Stimulated activated CD8-positive, alpha-beta memory T cell treated with anti-CD3 and anti-CD28 coated beads, Interleukin-4, amount 100 ng/mL, for 1 hour (primary cell): ENCODE results near the gene STAT5A.
"Not testable (repeated sequence)": the region's sequence is repeated elsewhere in the genome, so short reads cannot be mapped to it uniquely, and the experiment has no call there.

Experiments used
- DNase-seq, 2 donors: peaks; one replicate each; pipeline ENCODE4 v3.0.0-alpha.2; 2020; ENCODE audit warnings: low read depth in 2 of 2, low spot score in 1 of 2

The STAT5A gene

DNA sequence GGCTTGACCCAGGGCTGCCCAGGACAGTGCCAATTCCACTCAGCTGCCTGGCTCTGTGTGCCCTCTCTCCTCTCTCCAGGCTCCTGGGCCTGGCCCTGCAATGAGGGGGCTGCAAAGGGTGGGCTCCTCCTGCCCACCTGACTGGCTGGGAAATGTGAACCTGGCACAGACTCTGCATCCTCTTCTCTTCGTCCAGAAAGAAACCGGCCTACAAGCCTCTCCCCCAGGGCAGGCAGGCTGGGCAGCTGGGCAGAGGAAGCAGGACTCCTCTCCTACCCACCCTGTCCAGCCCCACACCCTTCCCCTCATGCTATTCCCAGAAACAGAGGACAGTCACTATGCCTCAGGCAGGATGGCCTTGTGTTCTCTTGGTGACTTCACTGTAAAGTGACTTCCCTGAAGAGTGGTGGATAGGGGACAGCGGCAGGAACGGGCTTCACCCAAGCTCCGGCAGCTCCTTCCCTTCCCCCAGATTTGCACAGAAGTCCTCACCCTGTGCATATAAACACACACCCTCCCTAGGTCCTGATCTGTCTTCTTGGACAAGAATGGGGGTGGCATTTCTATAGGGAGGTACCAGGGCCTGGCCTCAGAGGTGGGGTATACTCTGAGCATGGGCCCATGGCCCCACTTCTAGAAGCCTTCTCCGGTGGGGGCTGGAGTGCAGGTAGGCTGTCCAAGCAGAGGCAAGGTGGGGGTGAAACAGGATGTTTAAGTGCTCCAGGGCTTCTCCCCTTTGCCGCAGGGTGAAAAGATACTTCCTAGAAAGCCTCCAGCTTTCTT is 4.9 kb upstream of the STAT5A start:
- no peak for DNase-seq

DNA sequence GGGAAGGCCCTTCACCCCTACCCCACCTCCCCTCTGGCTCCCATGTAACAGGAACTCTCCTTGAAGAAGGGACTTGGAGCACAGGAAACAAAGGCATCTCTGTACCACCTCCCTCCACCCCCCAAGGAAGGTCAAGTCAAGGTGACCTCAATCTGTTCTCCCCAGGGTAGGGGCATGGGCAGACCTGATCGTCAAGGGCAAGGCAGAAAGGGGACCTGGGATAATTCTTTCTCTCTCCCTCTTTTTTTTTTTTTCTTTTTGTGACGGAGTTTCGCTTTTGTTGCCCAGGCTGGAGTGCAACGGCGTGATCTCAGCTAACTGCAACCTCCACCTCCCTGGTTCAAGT is 4.3 kb upstream of the STAT5A start:
- DNase-seq, result no peak

DNA sequence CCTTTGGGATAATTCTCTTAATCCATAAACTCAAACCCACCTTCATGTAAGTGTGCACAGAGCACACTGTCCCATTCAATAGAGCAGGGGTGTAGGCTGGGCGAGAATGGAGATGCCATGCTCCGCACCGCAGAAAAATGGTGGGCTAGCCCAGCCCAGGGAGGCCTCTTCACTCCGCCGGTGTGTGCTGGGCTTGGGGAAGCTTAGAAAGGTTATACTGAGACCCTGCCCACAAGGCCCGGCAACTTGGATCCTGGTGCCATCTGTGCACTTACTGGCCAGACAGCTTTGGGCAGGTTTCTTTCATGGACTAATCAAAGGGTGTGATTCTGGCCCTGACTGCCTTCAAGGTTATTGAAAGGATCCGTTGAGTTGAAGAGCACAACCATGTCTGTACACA is 3.7 kb upstream of the STAT5A start:
- no peak for DNase-seq

DNA sequence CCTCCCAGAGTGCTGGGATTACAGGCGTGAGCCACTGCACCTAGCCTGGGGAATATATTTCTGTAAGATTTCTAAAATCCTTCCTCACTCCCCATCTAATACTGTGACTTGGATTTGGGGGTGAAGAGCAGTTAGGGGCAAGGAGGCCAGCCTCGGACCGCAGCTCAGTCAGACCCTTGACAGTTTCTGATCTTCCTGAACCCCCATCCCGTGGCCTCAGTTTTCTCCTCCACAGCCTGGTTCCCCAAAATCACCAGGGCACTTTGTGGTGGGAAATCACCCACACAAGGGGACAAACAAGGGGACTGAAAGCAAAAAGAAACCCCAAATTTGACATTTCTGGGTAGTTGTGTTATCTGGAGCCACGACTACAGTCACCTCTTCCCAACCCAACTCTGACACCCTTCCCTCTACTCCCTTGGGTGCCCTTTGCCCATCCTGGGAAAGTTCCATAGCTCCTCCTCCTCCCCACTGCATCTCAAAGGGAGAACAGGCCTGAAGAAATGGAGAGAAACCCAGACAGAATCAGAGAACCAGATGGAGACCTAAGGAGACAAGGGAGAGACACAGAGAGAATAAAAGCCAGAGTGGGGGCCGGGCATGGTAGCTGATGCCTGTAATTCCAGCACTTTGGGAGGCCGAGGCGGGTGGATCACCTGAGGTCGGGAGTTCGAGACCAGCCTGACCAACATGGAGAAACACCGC is 2.8 kb upstream of the STAT5A start:
- DNase-seq, result no peak

DNA sequence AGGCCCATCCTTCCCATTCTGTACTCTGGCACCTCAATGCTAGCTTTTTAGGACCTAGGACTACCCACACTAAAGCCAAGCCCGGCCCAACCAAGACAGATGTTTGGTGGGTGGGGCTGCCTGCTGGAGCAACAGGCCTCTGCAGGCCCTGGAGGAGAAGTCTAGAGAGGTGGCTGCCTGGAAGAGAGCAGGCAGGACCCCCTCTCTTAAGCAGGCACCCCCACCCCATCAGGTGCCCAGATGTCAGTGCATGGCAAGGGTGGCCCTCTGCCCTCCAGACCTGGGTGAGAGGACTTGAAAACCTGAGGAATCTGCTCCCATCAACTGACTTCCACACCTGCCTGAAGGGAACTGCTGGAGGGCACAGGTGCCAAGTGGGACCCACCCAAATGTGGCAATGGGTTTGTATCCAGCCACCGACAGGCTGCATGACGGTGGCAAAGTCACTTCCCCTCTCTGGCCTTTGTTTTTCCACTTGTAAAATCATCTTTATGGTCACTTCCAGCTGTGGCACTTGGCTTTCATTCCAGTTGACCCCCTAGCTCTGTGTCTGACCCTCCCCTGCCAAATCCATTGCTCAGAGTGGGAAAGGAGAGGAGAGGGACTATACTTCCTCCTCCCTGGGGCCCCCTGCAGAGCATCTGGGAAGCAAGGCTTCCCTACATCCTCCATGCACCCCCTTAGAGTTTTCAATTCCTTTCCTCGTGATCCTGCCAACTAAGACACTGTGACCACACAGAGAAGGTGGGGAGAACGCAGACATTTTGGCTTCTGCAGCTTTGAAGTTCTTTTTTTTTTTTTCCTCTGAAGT is 1.7 kb upstream of the STAT5A start:
- no peak for DNase-seq

DNA sequence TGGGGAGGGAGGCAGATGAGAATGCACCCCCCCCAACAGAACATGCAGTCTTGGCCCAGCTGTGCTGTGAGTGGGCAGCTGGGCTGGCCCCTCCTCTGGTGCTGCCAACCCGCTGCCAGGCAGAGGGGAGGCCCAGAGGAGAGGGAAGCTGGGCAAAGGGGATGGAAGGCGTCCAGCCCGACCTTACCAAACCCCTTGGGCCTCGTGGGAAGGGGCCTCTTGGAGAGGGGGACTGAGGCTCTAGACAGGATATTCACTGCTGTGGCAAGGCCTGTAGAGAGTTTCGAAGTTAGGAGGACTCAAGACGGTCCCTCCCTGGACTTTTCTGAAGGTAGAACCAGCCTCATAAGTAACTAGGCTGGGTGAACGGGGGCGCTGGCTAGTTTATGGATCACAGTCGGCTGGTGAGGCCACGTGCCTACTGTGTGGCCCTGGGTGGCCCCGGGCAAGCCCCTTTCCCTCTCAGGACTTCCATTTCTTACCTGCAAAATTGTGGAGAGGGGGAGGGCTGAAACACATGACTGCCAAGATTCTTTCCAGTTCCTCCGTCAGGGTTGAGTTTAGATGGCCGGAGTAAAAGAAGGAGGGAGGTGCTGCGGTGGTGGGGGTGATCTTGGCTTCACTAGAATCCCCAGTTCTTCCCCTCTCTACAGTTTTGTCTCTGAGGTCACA is 857 bp upstream of the STAT5A start:
- no peak for DNase-seq

DNA sequence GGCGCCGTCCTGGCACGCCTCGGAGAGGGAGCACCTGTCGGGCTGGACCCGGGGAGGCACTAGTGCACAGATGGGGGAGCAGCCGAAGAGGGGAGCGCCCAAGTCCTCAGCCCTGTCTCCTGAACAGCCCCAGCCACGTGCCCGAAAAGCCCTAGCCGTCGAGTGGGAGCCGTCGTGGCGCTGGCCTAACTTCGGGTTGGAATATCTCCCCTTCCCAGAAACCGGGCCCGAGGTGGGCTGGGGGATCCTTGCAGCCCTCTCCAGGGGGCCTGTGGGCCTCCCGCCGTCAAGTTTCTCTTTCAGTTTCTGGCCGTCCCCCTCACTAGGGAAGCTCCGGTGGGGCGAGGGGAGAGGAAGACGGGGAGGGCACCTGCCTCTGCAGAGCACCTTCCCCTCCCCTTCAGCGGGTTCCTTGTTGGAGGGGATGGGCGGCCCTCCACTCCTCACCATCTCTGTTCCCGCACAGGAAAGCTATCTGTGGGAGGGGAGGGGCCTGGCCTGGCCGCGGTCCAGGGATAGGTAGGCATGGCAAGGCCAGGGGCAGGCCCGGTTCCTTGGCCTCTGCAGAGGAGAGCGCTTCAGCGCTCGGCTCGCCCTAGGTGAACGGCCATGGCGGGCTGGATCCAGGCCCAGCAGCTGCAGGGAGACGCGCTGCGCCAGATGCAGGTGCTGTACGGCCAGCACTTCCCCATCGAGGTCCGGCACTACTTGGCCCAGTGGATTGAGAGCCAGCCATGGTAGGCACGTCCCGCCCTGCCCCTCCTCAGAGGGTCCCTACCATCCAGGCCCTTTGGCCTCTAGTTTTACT is 709 bp downstream of the STAT5A start:
- DNase-seq, result no peak

DNA sequence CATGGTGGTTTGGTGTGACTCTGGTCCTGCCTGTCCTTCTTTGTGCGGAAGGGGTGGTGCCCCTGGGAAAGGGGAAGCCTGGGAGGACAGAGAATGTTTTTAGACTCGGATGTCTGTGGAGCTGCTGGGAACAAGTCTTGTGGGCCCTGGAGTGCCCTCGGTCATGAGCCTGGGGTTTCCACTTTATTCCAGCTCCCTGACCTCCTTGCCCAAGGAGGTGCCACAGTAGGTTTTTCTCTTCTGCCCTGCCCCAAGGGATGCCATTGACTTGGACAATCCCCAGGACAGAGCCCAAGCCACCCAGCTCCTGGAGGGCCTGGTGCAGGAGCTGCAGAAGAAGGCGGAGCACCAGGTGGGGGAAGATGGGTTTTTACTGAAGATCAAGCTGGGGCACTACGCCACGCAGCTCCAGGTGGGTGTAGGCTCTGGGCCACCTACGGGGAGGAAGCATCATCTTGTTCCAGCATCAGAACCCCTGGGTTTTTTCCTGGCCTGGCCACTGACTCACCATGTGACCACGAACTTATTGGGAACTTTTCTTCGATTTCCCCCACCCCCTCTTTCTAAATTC is 1.4 kb downstream of the STAT5A start:
- no peak for DNase-seq

DNA sequence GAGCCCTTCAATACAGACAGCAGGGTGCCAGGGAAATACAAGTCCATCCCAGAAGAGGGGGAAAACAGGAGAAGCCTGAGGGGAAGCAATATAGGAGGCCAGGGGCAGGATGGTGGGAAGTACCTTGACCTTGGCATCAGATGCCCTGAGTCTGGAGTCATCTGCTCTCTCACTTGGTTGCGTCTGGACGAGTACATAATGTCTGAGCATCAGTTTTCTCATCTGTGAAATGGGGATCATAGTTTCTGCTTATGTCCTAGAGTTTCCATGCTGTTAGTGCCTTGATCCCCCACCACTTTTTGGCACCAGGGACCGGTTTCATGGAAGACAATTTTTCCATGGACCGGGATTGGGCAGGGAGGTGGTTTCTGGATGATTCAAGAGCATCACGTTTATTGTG is 2.3 kb downstream of the STAT5A start:
- no peak for DNase-seq

DNA sequence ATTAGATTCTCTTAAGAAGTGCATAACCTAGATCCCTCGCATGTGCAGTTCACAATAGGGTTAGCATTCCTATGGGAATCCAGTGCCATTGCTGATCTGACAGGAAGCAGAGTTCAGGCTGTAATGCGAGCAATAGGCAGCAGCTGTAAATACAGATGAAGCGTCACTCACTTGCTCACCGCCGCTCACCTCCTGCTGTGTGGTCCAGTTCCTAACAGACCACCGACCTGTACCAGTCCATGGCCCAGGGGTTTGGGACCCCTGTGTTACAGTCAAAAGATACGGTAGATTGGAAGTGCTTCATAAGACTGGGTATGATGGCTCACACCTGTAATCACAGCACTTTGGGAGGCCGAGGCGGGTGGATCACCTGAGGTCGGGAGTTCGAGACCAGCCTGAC is 2.8 kb downstream of the STAT5A start:
- DNase-seq, result no peak

DNA sequence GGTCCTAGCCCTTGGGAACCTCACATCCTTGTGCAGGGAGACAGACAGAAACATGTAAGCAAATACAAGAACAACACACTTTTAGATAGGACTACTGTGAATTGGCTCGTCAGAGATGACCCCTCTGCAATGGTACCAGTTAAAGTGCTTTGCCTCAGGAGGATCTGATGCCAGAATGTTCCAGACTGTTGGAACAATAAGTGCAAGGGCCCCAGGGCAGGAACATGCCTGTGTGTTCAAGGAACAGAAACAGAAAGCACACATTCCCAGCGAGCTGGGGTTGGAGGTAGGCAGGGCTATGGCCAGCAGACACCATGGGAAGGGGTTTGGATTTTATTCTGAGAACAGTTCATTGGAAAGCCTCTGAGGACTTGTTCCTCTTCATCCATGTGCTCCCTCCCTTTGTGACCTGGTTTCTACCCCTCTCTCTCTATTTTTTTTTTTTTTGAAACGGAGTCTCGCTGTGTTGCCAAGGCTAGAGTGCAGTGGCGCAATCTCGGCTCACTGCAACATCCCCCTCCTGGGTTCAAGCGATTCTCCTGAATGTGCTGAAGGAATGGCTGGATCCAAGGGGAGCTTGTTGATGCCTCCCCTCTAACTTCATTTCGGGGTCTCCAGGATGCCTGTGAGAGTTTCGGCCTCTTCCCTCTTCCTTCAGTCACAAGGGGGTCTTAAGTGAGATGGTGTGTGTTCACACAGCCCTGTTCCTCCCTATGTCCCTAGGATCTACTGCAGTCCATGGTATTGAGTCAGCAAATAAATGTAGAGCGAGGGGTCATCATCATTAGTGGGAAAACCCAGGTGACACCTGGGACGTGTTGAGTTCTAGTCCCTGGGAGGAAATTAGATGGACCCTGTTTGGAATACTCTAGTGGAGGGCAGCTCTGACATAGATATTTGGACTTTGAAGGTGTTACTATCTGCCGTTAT is 6.4 kb downstream of the STAT5A start:
- no peak for DNase-seq

DNA sequence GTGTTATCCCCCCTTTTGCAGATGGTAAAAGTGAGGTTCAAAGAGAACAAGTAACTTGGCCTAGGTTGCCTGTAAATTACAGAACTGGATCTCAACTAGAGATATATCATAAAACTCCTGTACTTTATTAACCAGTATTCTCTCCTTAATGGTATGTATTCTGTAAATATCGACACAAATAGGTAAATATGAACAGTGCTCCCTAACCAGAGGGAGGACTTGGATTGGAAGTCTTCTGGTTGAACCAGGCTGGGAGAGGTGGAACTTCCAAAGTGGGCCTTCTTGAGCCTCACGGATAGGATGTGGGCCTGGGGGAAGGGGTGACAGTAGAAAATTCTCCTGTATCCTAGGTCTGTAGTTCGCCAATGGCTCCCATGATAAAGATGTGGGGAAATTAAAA is 7.7 kb downstream of the STAT5A start:
- DNase-seq, result no peak

DNA sequence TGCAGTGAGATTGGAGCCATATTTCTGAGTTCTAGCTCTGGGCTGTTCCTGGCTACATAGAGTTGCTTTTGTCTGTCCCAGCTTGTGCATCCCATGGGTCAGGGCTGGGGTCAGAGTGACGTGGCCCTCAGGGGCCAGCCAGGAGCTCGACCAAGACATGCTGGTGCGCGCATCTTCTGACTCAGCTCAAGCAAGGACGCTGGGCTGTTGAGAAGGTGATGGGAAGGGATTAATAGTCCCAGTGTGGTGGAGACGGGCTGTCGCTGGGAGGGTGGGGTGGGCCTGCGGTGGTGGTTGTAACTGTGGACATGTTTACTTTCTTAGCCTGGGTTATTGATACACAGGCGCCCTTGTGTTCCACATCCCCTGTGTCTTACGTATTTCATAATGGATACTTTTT is 9.5 kb downstream of the STAT5A start:
- DNase-seq, result not testable (repeated sequence)

DNA sequence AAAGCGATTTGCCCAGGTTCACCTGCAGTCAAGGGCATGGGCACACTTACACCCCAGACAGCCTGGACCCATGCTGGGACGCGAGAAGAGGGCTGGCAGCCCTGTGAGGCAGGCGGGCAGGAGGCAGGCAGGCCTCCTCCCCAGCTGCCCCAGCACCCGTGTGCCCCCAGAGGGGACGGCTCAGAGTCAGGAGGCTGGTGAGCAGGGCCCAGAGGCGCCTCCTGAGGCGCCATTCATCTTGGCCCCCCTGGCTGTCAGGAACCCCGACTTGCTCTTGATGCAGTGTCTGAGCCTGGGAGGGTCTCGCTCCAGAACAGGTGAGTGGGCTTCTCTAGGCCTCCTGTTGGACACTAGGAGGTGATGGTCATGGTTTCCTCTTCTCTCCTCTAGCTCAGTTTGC is 11.1 kb downstream of the STAT5A start:
- not testable (repeated sequence) for DNase-seq

DNA sequence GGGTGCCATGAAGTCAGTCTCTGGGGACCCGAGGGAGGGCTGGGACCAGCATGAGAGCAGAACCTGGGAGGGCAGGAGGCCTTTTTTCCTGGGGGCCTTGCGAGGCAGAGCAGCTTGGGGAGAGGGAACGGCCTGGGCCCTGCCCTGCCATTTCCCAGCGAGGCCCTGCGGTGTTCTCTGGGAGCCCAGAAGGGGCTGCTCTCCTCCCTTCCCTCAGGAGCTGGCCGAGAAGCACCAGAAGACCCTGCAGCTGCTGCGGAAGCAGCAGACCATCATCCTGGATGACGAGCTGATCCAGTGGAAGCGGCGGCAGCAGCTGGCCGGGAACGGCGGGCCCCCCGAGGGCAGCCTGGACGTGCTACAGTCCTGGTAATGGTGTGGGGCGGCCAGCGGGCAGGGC is 11.6 kb downstream of the STAT5A start:
- not testable (repeated sequence) for DNase-seq

DNA sequence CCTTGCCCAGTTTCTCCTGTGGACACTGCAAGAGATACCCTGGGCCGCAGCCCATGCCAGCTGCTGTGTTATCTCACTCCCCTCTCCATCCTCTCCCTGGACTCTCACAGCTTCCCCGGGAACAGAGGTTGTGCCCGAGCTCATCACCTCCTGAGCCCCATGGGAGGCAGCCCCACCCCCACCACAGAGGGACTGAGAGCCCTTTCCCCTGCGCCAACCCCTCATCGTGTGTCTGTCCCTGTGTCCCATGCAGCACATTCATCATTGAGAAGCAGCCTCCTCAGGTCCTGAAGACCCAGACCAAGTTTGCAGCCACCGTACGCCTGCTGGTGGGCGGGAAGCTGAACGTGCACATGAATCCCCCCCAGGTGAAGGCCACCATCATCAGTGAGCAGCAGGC is 12.7 kb downstream of the STAT5A start:
- no peak for DNase-seq

DNA sequence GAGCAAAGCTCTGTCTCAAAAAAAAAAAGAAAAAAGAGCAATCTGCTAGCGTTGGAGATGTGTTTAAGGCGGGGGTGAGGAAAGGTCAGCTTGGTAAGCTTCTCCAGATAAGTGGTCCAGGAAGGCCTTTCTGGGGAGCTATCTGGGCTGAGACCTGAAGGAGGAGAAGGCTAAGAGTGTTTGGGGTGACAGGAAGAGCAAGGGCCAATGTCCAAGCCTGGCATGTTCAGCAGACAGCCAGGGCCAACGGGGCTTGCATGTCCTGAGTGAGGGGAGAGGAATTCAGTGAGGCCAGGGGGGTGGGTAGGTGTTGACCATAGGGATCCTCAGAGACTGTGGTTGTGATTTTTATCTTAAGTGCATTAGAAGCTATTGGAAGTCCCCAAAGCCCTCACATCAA is 15.4 kb downstream of the STAT5A start:
- no peak for DNase-seq

DNA sequence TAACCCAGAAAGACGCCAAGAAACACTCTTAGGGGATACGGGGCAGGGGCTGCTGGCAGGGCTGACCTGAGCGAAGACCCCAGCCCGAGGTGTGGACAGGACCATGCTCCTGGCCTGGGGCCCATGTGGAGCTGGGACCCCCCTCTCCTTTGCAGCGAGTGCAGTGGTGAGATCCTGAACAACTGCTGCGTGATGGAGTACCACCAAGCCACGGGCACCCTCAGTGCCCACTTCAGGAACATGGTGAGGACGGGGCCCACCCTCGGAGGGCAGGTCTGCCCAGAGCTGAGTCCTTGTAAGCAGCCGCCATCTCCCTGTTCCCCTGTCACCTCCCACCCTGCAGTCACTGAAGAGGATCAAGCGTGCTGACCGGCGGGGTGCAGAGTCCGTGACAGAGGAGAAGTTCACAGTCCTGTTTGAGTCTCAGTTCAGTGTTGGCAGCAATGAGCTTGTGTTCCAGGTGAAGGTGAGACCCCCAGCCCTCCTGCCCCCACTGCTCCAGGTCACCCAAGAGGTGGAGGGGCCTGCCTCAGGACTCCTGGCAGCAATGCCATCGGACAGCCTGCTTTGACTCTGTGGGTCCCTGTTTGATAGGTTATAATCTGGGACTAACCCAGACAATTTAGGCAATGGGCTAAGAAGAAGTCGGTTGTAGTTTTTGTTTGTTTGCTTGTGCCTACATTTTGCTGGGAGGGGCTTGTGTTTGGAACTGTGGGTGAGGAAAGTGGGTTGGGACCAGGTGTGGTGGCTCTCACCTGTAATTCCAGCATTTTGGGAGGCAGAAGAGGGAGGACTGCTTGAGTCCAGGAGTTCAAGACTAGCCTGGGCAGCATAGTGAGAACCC is 16.1 kb downstream of the STAT5A start:
- no peak for DNase-seq

DNA sequence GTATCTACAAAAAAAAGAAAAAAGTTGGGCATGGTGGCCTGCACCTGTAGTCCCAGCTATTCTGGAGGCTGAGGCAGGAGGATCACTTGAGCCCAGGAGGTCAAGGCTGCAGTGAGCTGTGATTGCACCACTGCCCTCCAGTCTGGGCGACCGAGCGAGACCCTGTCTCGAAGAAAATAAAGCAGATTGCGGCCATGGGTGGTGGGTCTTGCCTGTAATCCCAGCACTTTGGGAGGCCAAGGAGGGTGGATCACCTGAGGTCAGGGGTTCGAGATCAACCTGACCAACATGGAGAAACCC is 16.7 kb downstream of the STAT5A start:
- DNase-seq, result not testable (repeated sequence)
